Measurements from ENCODE around the gene MB21D2.

MB21D2 gene

GRCh38 chr3:192906940-192907339, 10.7 kb downstream of the MB21D2 start:
- Histone ChIP-seq H3K9me2 (replicated peaks; ENCODE audit: insufficient read depth, low read length) (no peaks in the 10 kb centered on the region), H4K20me1 (ENCODE audit: low read depth, low read length) (no peaks in the 10 kb centered on the region), H3K79me2 (ENCODE audit: insufficient read depth, low read length) (no peaks in the 10 kb centered on the region), H3K9me3 (ENCODE audit: insufficient read depth, low read length) (no peaks in the 10 kb centered on the region), H3K9ac (ENCODE audit: low read length) (no peak overlapping the region), H3K4me2 (ENCODE audit: low read depth, low read length, poor library complexity, severe bottlenecking) (no peak overlapping the region), H3K27ac (ENCODE audit: low read depth, low read length) (no peak overlapping the region), H3K36me3 (ENCODE audit: low read length) (no peaks in the 10 kb centered on the region), H3F3A (ENCODE audit: insufficient read depth) (no peaks in the 10 kb centered on the region), H2AFZ (ENCODE audit: low read depth, low read length, severe bottlenecking) (no peak overlapping the region), H3K27me3 (ENCODE audit: low read length) (no peaks in the 10 kb centered on the region), H3K4me3 (ENCODE audit: insufficient read depth, low read length, poor library complexity, severe bottlenecking) (no peak overlapping the region)
- no peak for TF ChIP-seq EZH2phosphoT487 (conservative IDR thresholded peaks at IDR 0.05; ENCODE audit: low read length)
- TF ChIP-seq CTCF (IDR thresholded peaks at IDR 0.05; ENCODE audit: insufficient read depth, low read length, poor library complexity, severe bottlenecking) = no peak

- H3K27ac ChIP-seq (ENCODE audit: low read depth, low read length) = no peak overlapping the region
- H3K4me2 ChIP-seq (ENCODE audit: low read depth, low read length, poor library complexity, severe bottlenecking) = no peak overlapping the region
- H3K79me2 ChIP-seq (ENCODE audit: insufficient read depth, low read length) = no peaks in the 10 kb centered on the region
- no peak overlapping the region for H3K4me3 ChIP-seq (ENCODE audit: insufficient read depth, low read length, poor library complexity, severe bottlenecking)
- TF ChIP-seq CTCF (IDR thresholded peaks at IDR 0.05; ENCODE audit: insufficient read depth, low read length, poor library complexity, severe bottlenecking) = no peak
- no peaks in the 10 kb centered on the region for H3K27me3 ChIP-seq (ENCODE audit: low read length)
- no peak overlapping the region for H3K9ac ChIP-seq (ENCODE audit: low read length)
- H4K20me1 ChIP-seq (ENCODE audit: low read depth, low read length) = no peaks in the 10 kb centered on the region
- no peaks in the 10 kb centered on the region for H3K9me3 ChIP-seq (ENCODE audit: insufficient read depth, low read length)
- no peak overlapping the region for H2AFZ ChIP-seq (ENCODE audit: low read depth, low read length, severe bottlenecking)
- H3K9me2 ChIP-seq (replicated peaks; ENCODE audit: insufficient read depth, low read length) = no peaks in the 10 kb centered on the region
- no peaks in the 10 kb centered on the region for H3K36me3 ChIP-seq (ENCODE audit: low read length)
- H3F3A ChIP-seq (ENCODE audit: insufficient read depth) = no peaks in the 10 kb centered on the region
These were observed 11.5 kb downstream of the MB21D2 start for GRCh38 chr3:192905980-192906678.

GRCh38 chr3:192904632-192905289, 12.9 kb downstream of the MB21D2 start:
- no peak overlapping the region for H3K4me2 ChIP-seq (ENCODE audit: low read depth, low read length, poor library complexity, severe bottlenecking)
- no peaks in the 10 kb centered on the region for H3F3A ChIP-seq (ENCODE audit: insufficient read depth)

More at GRCh38 chr3:192904632-192905289, 12.9 kb downstream of the MB21D2 start:
- no peaks in the 10 kb centered on the region for H4K20me1 ChIP-seq (ENCODE audit: low read depth, low read length)
- H3K79me2 ChIP-seq (ENCODE audit: insufficient read depth, low read length) = no peaks in the 10 kb centered on the region
- no peaks in the 10 kb centered on the region for H3K9me3 ChIP-seq (ENCODE audit: insufficient read depth, low read length)
- H3K9me2 ChIP-seq (replicated peaks; ENCODE audit: insufficient read depth, low read length) = no peaks in the 10 kb centered on the region
- no peaks in the 10 kb centered on the region for H3K36me3 ChIP-seq (ENCODE audit: low read length)
- no peak overlapping the region for H3K9ac ChIP-seq (ENCODE audit: low read length)
- TF ChIP-seq CTCF (IDR thresholded peaks at IDR 0.05; ENCODE audit: insufficient read depth, low read length, poor library complexity, severe bottlenecking) (no peak), EZH2phosphoT487 (conservative IDR thresholded peaks at IDR 0.05; ENCODE audit: low read length) (no peak)
- no peak overlapping the region for H2AFZ ChIP-seq (ENCODE audit: low read depth, low read length, severe bottlenecking)
- H3K27me3 ChIP-seq (ENCODE audit: low read length) = no peaks in the 10 kb centered on the region
- no peak overlapping the region for H3K4me3 ChIP-seq (ENCODE audit: insufficient read depth, low read length, poor library complexity, severe bottlenecking)
- no peak overlapping the region for H3K27ac ChIP-seq (ENCODE audit: low read depth, low read length)

Data from SU-DHL-6 (cell line).